Parathyroid adenoma (tissue), 2 donors: ENCODE results near the gene SPP1.
"Not testable (repeated sequence)": the region's sequence is repeated elsewhere in the genome, so short reads cannot be mapped to it uniquely, and the experiment has no call there.

Experiments used
- H2AFZ ChIP-seq: fragments of 300-600 bp; sonication (generic); one replicate; pipeline ENCODE4 v1.7.0; 2017; ENCODE audit warnings: antibody characterized with exemption, mild to moderate bottlenecking
- H3K27ac ChIP-seq: fragments of 300-600 bp; sonication (generic); one replicate; pipeline ENCODE4 v1.7.0; 2017
- H3K27me3 ChIP-seq: fragments of 300-600 bp; sonication (generic); one replicate; pipeline ENCODE4 v1.7.0; 2017; ENCODE audit warnings: low read length; ENCODE audit not compliant: control insufficient read depth, insufficient read depth
- H3K36me3 ChIP-seq: fragments of 300-600 bp; sonication (generic); one replicate; pipeline ENCODE4 v1.7.0; 2017; ENCODE audit warnings: low read length; ENCODE audit not compliant: control insufficient read depth, insufficient read depth
- H3K4me1 ChIP-seq: fragments of 300-600 bp; sonication (generic); one replicate; pipeline ENCODE4 v1.7.0; 2017; ENCODE audit warnings: control low read depth
- H3K4me2 ChIP-seq: fragments of 300-600 bp; sonication (generic); one replicate; pipeline ENCODE4 v1.7.0; 2017; ENCODE audit warnings: low read length
- H3K4me3 ChIP-seq: fragments of 300-600 bp; sonication (generic); one replicate; pipeline ENCODE4 v1.7.0; 2017; ENCODE audit warnings: low read depth, low read length
- H3K79me2 ChIP-seq: fragments of 300-600 bp; sonication (generic); one replicate; pipeline ENCODE4 v1.7.0; 2017; ENCODE audit warnings: control low read depth
- H3K9ac ChIP-seq: fragments of 300-600 bp; sonication (generic); one replicate; pipeline ENCODE4 v1.7.0; 2017; ENCODE audit warnings: mild to moderate bottlenecking
- H3K9me3 ChIP-seq: fragments of 300-600 bp; sonication (generic); one replicate; pipeline ENCODE4 v1.7.0; 2017; ENCODE audit warnings: low read length; ENCODE audit not compliant: control insufficient read depth
- CTCF ChIP-seq: fragments of 300-600 bp; sonication (generic); IDR thresholded peaks from one replicate; pipeline ENCODE4 v1.7.0; 2017; ENCODE audit warnings: antibody characterized with exemption, mild to moderate bottlenecking
- donor health status: primary hyperparathyroidism.

Gene SPP1

DNA sequence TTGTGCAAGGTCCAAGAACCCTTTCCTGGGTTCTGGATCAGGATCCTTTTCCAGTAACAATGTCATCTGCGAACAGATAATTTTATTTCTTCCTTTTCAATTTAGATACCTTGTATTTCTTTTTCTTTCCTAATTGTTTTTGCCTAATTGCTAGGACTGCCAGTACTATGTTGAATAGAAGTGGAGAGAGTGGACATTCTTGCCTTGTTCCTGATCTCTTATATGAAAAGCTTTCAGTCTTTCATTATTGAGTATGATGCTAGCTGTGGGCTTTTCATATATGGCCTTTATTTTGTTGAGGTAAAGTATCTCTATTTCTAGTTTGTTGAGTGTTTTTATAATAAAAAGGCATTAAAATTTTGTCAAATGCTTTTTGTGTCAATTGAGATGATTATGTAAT lies 42.2 kb upstream of the SPP1 start:
- Histone ChIP-seq H3K27me3 (no peaks in the 10 kb centered on the region), H3K4me3 (no peak overlapping the region), H3K9me3 (no peaks in the 10 kb centered on the region), H3K36me3 (no peaks in the 10 kb centered on the region), H3K4me2 (no peak overlapping the region), H3K27ac (no peak overlapping the region), H2AFZ (no peak overlapping the region), H3K4me1 (no peaks in the 10 kb centered on the region), H3K9ac (no peak overlapping the region), H3K79me2 (no peaks in the 10 kb centered on the region)
- no peak for TF ChIP-seq CTCF

- no peak for TF ChIP-seq CTCF
- H3K4me1 ChIP-seq: no peaks in the 10 kb centered on the region
Measured at GRCh38 chr4:87934157-87934704, 41.3 kb upstream of the SPP1 start.

GRCh38 chr4:87934973-87935372 lies 40.5 kb upstream of the SPP1 start:
- TF ChIP-seq CTCF: no peak
- no peaks in the 10 kb centered on the region for H3K36me3 ChIP-seq
- no peaks in the 10 kb centered on the region for H3K79me2 ChIP-seq
- H3K4me2 ChIP-seq: no peak overlapping the region
- H3K9ac ChIP-seq: no peak overlapping the region
- H3K9me3 ChIP-seq: no peaks in the 10 kb centered on the region
- no peak overlapping the region for H3K27ac ChIP-seq
- H3K27me3 ChIP-seq: no peaks in the 10 kb centered on the region
- H3K4me3 ChIP-seq: no peak overlapping the region
- H3K4me1 ChIP-seq: no peaks in the 10 kb centered on the region
- no peak overlapping the region for H2AFZ ChIP-seq

More at GRCh38 chr4:87934157-87934704, 41.3 kb upstream of the SPP1 start:
- Histone ChIP-seq H3K79me2 (no peaks in the 10 kb centered on the region), H3K4me3 (no peak overlapping the region), H3K27ac (no peak overlapping the region), H3K27me3 (no peaks in the 10 kb centered on the region), H3K36me3 (no peaks in the 10 kb centered on the region), H2AFZ (no peak overlapping the region), H3K4me2 (no peak overlapping the region), H3K9ac (no peak overlapping the region), H3K9me3 (no peaks in the 10 kb centered on the region)

DNA sequence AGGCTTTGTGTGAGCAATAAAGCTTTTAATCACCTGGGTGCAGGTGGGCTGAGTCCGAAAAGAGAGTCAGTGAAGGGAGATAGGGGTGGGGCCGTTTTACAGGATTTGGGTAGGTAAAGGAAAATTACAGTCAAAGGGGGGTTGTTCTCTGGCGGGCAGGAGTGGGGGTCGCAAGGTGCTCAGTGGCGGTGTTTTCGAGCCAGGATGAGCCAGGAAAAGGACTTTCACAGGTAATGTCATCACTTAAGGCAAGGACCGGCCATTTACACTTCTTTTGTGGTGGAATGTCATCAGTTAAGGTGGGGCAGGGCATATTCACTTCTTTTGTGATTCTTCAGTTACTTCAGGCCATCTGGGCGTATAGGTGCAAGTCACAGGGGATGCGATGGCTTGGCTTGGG lies 39.6 kb upstream of the SPP1 start:
- H3K79me2 ChIP-seq, H3K9ac ChIP-seq, H3K27ac ChIP-seq, H2AFZ ChIP-seq, H3K4me3 ChIP-seq, H3K4me2 ChIP-seq, H3K27me3 ChIP-seq, H3K36me3 ChIP-seq, H3K9me3 ChIP-seq, H3K4me1 ChIP-seq: not testable (repeated sequence)

DNA sequence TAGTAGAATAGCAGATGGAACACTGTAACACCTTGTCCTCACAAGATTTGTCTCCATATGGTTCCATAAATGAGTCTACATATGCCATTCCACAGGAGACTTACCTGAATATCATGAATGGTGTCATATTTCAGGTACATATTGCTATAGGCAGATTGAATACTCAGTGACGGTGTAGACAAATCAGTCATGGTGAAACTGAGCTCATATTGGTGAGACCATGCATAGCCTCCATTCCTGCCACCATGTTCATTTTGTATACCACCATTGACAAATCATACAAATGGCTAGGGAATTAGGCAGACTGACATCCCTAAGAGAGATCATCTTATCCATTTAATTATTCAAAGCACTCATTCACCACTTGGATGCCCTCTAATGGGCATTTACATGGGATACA lies 38.0 kb upstream of the SPP1 start:
- no peaks in the 10 kb centered on the region for H3K27me3 ChIP-seq
- H3K36me3 ChIP-seq: no peaks in the 10 kb centered on the region
- no peak overlapping the region for H2AFZ ChIP-seq
- TF ChIP-seq CTCF: no peak
- no peak overlapping the region for H3K4me2 ChIP-seq
- H3K9ac ChIP-seq: no peak overlapping the region
- no peak overlapping the region for H3K27ac ChIP-seq
- H3K79me2 ChIP-seq: no peaks in the 10 kb centered on the region
- H3K4me3 ChIP-seq: no peak overlapping the region
- no peaks in the 10 kb centered on the region for H3K9me3 ChIP-seq
- no peaks in the 10 kb centered on the region for H3K4me1 ChIP-seq
